HG02759 (cell line): Measurements from ENCODE around the gene TARDBP.
A peak's percentile ranks its signal among the peaks of the same experiment; 100 is the strongest.
"Not testable (repeated sequence)": the region's sequence is repeated elsewhere in the genome, so short reads cannot be mapped to it uniquely, and the experiment has no call there.

Source experiments
- ATAC-seq: cut with Tn5 transposase; IDR thresholded peaks from one replicate; pipeline ENCODE4 v1.9.1; 2021; ENCODE audit warnings: mild to moderate bottlenecking, moderate library complexity; ENCODE audit not compliant: unreplicated experiment

Gene TARDBP

DNA sequence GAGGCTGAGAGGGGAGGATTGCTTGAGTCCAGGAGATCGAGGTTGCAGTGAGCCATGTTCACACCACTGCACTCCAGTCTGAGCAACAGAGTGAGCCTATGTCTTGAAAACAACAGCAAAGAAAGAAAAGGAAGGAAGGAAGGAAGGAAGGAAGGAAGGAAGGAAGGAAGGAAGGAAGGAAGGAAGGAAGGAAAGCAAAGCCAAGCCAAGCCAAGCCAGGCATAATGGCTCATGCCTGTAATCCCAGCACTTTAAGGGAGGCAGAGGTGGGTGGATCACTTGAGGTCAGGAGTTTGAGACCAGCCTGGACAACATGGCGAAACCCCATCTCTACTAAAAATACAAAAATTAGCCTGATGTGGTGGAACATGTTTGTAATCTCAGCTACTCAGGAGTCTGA, 20.4 kb upstream of the TARDBP start:
- ATAC-seq = not testable (repeated sequence)

DNA sequence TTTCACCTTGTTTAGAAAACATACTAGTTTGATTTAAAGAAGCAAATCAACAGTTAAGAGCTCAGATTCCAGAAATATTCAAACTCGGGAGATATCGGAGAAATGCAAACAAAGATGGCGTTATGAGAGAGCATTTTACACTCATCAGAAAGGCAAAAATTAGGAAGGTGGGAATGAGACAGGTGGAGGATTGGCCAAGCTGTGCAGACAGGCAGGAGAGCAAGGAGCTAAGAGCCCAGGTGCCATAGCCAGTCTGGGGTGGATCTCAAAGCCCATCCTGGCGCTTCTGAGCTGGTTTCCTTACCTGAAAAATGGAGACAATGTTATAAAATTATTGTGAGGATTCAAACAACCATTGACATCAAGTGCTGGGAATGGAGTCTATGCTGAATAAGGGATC, 19.6 kb upstream of the TARDBP start:
- ATAC-seq = no peak

DNA sequence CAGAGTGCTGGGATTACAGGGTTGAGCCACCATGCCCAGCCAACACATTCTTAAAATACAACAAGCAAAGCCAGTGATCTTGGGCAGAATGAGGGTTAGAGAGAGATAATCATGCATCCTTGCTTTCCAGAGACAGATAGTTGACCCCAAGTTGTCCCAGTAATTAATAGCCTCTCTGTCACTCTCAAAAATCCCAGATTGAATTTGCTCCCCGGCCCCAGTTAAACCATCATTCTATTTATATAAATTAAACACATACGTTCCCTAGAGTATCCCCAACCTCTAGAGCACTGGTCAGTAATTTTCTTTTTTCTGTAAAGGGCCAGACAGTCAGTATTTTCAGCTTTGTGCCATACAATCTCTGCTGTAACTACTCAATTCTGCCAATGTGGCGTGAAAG, 16.4 kb upstream of the TARDBP start:
- ATAC-seq = no peak

DNA sequence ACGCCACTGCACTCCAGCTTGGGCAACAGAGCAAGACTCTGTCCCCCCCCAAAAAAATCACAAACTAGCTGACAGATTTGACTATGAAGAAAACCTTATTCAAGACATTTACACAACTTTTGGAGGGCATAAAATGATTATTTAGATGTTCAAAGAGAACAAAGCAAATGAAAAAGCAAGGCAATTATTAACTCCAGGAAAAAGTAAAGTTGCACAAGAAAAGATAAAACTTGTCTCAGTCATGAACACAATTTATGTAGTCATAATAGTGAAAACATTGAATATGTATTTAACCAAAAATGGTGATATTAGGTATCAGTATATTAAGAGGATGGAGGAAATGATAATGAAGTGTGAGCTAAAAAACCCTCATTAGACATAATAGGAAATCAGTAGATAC, 11.9 kb upstream of the TARDBP start:
- ATAC-seq = no peak

DNA sequence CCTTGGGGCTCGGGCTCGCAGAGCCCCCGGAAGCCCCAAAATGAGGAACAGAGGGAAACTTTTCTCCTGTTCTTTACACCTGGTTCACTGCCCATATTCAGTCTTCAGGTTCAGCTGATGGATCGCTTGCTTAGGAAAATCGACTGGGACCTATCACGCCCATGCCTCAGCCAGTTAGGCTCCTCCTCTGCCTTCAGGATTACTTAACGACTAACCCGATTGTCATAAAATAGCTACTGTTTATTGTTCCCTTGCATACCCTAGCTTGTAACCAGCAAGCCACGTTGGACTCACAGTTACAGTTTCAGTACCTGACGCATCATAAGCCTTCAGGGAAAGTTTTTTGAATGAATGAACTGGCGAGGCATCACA, 692 bp downstream of the TARDBP start:
- ATAC-seq = no peak

DNA sequence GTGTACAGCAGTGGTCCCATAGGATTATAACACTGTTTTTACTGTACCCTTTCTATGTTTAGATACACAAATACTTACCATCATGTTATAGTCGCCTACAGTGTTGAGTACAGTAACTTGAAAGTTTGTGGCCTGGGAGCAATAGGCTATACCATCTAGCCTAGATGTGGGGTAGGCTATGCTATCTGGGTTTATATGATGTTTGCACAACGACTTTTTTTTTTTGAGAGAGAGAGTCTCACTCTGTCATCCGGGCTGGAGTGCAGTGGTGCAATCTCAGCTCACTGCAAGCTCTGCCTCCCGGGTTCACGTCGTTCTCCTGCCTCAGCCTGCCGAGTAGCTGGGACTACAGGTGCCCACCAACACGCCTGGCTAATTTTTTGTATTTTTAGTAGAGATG, 6.9 kb downstream of the TARDBP start:
- not testable (repeated sequence) for ATAC-seq

DNA sequence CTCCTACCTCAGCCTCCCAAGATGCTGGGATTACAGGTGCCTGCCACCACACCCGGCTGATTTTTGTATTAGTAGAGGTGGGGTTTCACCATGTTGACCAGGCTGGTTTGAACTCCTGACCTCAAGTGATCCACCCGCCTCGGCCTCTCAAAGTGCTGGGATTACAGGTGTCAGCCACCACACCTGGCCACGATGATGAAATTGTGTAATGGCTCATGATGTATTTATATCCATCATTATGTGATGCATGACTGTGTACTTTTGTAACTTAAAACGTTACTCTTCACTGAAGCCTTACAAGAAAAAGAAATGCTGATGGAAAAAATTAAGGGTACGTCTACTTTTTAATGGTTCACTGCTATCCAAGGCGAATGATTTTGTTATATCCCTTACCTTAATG, 7.5 kb downstream of the TARDBP start:
- no peak for ATAC-seq

DNA sequence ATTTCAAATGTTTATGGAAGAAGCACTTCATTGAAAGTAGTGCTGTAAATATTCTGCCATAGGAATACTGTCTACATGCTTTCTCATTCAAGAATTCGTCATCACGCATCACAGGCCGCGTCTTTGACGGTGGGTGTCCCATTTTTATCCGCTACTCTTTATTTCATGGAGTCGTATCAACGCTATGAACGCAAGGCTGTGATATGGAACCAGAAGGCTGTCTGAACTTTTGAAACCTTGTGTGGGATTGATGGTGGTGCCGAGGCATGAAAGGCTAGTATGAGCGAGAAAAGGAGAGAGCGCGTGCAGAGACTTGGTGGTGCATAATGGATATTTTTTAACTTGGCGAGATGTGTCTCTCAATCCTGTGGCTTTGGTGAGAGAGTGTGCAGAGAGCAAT, 10.7 kb downstream of the TARDBP start:
- no peak for ATAC-seq

DNA sequence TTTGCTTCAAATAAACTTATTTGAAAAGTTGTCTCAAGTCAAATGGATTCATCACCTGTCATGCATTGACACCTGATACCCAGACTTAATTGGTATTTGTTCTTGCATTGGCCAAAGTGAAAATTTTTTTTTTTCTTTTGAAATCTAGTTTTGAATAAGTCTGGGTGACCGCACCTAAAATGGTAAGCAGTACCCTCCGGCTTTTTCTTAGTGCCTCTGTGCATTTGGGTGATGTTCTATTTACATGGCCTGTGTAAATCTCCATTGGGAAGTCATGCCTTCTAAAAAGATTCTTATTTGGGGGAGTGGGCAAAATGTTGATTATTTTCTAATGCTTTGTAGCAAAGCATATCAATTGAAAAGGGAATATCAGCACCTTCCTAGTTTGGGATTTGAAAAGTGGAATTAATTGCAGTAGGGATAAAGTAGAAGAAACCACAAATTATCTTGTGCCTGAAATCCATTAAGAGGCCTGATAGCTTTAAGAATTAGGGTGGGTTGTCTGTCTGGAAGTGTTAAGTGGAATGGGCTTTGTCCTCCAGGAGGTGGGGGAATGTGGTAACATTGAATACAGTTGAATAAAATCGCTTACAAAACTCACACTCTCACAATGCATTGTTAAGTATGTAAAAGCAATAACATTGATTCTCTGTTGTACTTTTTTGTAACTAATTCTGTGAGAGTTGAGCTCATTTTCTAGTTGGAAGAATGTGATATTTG, 11.9 kb downstream of the TARDBP start:
- ATAC-seq = no peak

DNA sequence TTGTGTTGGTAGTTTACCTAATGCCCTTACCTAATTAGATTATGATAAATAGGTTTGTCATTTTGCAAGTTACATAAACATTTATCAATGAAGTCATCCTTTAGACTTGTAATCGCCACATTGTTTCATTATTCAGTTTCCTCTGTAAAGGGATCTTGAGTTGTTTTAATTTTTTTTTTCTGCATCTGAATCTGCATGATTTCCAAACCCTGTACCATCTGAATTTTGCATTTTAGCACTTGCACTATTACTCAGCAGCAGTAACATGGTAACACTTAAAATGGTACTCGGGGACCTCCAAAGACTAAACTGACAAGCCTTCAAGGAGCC, 12.4 kb downstream of the TARDBP start:
- no peak for ATAC-seq

DNA sequence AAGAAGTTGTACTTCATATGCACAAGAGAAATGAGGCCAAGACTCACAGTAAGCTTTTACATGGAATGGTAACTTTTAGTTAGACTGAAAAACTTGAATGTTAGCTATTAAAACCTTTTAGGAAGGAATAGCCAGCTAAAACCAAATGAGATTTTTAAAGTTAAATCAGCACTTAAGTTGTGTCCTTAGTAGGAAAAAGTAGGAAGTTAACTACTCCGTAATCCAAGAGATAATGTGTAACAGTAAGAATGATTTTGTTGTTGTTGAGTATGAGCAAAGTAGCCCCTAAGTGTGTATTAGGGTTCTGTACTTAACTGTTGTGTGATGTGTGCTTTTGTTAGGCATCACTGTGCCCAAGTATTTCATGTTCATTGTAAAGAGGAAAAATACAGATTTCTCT, 13.2 kb downstream of the TARDBP start:
- ATAC-seq = no peak

DNA sequence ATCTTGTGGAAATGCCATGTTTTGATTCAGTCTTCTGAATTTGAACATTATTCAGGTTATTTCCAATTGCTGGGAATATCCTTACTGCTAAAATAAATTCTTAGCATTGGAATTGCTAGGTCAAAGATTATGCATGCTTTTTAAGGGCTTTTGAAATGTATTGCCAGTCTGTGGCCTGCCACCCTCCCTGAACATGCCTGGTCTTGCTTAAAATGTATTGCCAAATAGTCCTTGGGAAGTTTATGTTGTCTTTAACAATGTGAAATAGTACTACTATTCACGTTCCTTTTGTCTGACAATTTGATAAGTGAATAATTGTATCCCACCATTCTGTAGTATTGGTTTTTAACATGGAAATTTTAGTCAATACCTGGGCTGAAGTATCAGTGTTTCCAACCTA, 13.6 kb downstream of the TARDBP start:
- no peak for ATAC-seq

DNA sequence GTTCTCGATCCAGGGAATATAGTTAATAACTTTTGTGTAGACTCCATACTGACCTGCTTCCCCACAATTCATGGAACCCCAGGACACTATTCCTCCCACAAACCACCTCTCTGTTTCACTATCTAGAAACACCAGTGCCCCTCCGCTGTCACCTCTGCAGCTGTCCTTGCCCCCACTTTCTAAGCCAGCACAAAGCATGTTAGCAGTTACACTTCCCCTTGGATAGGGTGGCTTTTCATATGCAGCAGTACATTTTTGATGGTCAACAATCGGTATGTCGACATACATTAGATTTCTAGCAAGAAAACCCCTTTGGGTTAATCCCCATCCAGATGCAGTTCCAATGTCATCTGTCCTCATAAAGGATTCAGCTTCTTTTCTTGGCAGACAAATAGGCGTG, 14.4 kb downstream of the TARDBP start:
- no peak for ATAC-seq

DNA sequence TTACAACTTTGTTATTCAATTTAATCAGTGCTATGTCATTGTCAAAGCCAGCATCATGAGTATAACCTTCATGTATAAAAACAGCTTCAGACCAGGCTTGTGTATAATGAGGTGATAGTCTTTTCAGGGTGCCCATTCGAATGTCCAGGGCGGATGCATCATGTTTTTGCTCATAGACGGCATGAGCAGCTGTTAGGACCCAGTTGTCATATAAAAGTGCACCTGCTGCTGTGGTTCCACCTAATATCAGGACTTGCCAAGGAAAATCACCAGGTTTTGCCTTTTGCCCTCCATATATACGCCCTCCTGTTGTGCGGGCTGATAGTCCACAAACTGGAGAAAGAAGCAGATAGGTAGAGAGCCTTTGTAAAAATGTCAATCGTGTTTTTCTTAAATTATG, 14.9 kb downstream of the TARDBP start:
- no peak for ATAC-seq

DNA sequence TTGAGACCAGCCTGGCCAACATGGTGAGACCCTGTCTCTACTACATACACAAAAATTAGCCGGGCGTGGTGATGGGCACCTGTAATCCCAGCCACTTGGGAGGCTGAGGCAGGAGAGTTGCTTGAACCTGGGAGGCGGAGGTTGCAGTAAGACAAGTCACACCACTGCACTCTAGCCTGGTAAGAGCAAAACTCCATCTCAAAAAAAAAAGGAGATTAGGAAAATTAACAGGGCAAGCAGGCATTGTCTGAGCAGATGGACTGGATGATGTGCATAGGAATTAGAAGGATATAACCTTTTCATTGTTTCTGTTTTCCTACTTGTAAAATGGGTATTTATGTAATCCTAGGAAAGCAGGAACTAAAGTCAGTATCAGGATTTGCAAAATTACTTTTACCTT, 15.6 kb downstream of the TARDBP start:
- ATAC-seq = no peak

DNA sequence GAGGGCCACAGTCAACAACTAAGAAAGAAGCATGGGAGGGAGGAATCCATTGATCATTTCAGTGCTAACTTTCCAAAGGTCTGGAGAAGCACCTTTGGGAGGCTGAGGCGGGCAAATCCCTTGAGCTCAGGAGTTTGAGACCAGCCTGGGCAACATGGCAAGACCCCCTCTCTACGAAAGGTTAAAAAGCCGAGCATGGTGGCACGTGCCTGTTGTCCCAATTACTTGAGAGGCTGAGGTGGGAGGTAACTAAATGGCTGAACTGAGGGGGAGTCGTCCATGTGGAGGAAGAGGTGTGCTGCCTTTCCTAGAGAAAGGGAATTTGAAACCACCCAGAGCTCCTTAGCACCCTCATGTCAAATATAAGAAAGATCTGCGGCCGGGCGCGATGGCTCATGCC, 18.4 kb downstream of the TARDBP start:
- no peak for ATAC-seq

DNA sequence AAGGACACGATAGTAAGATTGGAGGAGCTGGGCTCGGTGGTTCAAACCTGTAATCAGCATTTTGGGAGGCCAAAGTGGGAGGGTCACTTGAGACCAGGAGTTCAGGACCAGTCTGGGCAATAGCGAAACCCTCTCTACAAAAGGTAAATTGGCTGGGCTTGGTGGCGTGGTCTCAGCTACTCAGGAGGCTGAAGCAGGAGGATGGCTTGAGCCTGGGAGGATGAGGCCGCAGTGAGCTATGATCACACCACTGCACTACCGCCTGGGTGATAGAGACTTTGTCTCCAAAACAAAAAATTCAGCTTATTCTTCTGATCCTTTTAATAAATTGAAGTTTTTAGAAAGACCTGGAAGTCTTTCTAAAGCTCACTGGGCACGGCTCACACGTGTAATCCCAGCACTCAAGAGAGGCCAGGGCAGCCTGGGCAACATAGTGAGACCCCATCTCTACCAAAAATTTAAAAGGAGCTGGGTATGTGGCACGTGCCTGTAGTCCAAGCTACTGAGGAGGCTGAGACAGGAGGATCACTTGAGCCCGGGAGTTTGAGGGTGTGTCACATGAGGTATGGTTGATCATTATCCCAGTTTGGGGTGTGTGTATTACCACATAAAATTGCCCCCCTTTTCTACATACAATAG, 19.3 kb downstream of the TARDBP start:
- no peak for ATAC-seq

DNA sequence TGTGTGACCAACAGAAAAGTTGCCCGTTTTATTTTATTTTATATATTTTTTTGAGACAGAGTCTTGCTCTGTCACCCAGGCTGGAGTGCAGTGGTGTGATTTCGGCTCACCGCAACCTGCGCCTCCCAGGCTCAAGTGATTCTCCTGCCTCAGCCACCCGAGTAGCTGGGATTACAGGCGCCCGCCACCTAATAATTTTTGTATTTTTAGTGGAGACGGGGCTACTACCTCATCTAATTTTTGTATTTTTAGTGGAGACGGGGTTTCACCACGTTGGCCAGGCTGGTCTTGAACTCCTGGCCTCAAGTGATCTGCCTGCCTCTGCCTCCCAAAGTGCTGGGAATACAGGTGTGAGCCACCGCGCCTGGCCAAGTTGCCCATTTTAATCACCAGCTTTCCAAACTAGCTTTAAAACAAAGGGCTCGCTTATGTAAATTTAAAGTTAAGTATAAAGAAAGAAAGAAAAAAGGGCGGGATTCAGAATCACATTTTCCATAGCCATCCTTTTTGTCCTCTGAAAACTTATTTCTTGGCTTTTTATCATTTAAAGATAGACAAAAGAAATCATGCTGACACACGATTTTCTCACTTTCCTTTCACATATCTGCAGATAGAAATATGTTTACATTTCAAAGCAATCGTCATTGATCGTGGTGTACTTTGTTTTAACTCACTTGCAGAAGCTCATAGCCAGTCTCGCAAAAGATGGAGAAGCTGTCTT, 24.7 kb downstream of the TARDBP start:
- ATAC-seq = not testable (repeated sequence)

DNA sequence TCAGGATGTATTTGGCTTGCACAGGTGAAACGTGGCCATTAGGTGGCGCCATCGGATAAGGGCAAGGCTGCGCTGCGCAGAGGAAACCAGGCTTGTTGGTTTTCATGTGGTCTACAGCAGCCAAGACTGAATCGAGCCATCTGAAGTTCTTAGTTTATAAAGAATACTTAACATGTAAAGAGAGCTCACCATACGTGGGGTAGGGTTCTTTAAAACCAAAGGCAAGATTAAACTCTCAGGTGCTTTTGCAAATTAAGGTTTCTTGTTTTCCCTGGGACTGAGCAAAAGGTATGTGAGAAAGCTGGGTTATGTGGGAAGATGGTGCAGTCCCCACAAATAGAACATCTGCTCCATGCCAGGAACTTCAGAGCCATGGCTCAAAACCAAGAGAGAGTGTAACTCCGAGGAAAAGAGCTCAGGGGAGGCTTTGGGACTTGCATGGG, 25.3 kb downstream of the TARDBP start:
- ATAC-seq = peak; percentile 52

DNA sequence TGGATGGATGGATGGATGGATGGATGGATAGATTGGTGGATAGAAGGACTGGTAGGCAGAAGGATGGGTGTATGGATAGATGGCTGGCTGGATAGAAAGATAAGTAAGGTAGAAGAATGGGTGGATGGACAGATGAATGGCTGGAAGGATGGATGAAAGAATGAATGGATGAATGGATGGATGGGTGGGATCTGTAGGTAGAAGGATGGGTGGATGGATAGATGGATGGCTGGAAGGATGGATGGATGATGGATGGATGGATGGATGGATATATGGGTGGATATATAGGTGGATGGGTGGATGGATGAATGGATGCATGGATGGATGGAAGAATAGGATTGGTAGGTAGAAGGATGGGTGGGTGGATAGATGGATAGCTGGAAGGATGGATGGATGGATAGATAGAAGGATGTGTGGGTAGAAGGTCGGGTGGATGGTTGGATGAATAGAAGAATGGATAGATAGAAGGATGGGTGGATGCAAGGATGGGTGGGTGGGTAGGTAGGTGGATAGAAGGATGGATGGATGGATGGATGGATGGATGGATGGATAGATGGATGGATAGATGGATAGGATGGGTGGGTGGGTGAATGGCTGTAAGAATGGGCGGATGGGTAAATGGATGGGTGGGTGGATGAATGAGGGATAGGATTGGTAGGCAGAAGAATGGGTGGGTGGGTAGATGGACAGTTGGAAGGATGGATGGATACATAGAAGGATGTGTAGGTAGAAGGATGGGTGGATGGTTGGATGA, 27.1 kb downstream of the TARDBP start:
- ATAC-seq = no peak

DNA sequence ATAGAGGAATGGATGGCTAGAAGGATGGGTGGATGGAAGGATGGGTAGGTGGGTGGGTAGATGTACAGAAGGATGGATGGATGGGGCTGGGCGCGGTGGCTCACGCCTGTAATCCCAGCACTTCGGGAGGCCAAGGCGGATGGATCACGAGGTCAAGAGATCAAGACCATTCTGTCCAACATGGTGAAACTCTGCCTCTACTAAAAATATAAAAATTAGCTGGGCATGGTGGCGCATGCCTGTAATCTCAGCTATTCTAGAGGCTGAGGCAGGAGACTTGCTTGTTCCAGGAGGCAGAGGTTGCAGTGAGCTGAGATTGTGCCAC, 27.6 kb downstream of the TARDBP start:
- not testable (repeated sequence) for ATAC-seq

DNA sequence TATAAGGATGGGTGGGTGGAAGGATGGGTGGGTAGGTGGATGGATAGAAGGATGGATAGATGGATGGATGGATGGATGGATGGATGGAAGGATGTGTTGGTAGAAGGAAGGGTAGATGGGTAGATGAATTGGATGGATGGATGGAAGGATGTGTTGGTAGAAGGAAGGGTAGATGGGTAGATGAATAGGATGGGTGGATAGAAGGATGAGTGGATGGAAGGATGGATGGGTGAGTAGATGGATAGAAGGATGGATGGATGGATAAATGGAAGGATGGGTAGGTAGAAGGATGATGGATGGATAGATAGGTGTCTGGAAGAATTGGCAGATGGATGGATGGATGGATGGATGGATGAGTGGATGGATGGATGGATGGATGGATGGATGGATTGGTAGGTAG, 28.6 kb downstream of the TARDBP start:
- no peak for ATAC-seq
